Mammary epithelial cell (primary cell): ENCODE measurements around the gene LY6G6F.

ENCODE experiments used
- EZH2 ChIP-seq: IDR thresholded peaks from 2 replicates; pipeline ENCODE4 v1.6.1; 2012; ENCODE audit warnings: low read length, inconsistent platforms, borderline replicate concordance
- TF ChIP-seq, protein P1 (sequence below), 2 donors: IDR thresholded peaks in 1 of 2; conservative IDR thresholded peaks in 1 of 2; 2 replicates each; pipeline ENCODE4 v1.5.1; 2011 to 2012; ENCODE audit warnings: inconsistent platforms in 2 of 2, low read length in 2 of 2, mild to moderate bottlenecking in 2 of 2, control low read depth in 1 of 2, low read depth in 1 of 2; ENCODE audit not compliant: insufficient read depth in 1 of 2; ENCODE audit errors: extremely low read depth in 1 of 2

GRCh38 chr6:31687860-31688693 is 18.6 kb upstream of the LY6G6F start:
- TF ChIP-seq, protein P1, sequence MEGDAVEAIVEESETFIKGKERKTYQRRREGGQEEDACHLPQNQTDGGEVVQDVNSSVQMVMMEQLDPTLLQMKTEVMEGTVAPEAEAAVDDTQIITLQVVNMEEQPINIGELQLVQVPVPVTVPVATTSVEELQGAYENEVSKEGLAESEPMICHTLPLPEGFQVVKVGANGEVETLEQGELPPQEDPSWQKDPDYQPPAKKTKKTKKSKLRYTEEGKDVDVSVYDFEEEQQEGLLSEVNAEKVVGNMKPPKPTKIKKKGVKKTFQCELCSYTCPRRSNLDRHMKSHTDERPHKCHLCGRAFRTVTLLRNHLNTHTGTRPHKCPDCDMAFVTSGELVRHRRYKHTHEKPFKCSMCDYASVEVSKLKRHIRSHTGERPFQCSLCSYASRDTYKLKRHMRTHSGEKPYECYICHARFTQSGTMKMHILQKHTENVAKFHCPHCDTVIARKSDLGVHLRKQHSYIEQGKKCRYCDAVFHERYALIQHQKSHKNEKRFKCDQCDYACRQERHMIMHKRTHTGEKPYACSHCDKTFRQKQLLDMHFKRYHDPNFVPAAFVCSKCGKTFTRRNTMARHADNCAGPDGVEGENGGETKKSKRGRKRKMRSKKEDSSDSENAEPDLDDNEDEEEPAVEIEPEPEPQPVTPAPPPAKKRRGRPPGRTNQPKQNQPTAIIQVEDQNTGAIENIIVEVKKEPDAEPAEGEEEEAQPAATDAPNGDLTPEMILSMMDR (conservative IDR thresholded peaks at IDR 0.05 in 1 of 2, IDR thresholded peaks at IDR 0.05 in 1 of 2; ENCODE audit: extremely low read depth in 1 of 2, insufficient read depth in 1 of 2, low read depth in 1 of 2, low read length in 2 of 2) = no peak
- TF ChIP-seq EZH2 = no peak
